Skeletal muscle tissue (tissue), 4 donors: ENCODE data around the gene ARHGAP10. TPM values are rescaled to one million over a fixed set of nuclear protein-coding genes. Genes with fewer than 3 reads are reported as not detected.
A peak's percentile ranks its signal among the peaks of the same experiment; 100 is the strongest.

ENCODE experiments used
- H3K27ac ChIP-seq: one replicate; pipeline ENCODE4 v1.7.0; 2013; ENCODE audit warnings: mild to moderate bottlenecking, low read depth, low read length, inconsistent platforms
- H3K27me3 ChIP-seq, 3 donors: one replicate each; pipeline ENCODE4 v1.7.0; 2013; ENCODE audit warnings: low read length in 3 of 3; ENCODE audit not compliant: control insufficient read depth in 3 of 3, insufficient read depth in 3 of 3
- H3K36me3 ChIP-seq, 3 donors: one replicate each; pipeline ENCODE4 v1.7.0; 2013; ENCODE audit warnings: low read length in 3 of 3; ENCODE audit not compliant: control insufficient read depth in 3 of 3, insufficient read depth in 3 of 3
- H3K4me1 ChIP-seq, 3 donors: one replicate each; pipeline ENCODE4 v1.7.0; 2013; ENCODE audit warnings: low read length in 3 of 3, mild to moderate bottlenecking in 3 of 3; ENCODE audit not compliant: control insufficient read depth in 3 of 3, insufficient read depth in 3 of 3
- H3K4me3 ChIP-seq, 3 donors: one replicate each; pipeline ENCODE4 v1.7.0; 2013; ENCODE audit warnings: low read length in 3 of 3
- H3K9ac ChIP-seq, 3 donors: one replicate each; pipeline ENCODE4 v1.7.0; 2013; ENCODE audit warnings: low read length in 3 of 3, mild to moderate bottlenecking in 3 of 3, moderate library complexity in 2 of 3, low read depth in 1 of 3
- H3K9me3 ChIP-seq, 3 donors: one replicate each; pipeline ENCODE4 v1.7.0; 2013; ENCODE audit warnings: low read length in 3 of 3; ENCODE audit not compliant: control insufficient read depth in 3 of 3
- total RNA-seq: library from RNA; depleted of rRNA; stranded (reverse); fragments of >200 nt; gene quantifications from one replicate; pipeline ENCODE4 v1.2.3, GENCODE V29; 2014
- donor health status: Osteomylitis.

The ARHGAP10 gene
- total RNA-seq, 1 donor from 2014 or later = 88.7 TPM

- H3K9me3 ChIP-seq = no peaks in the 10 kb centered on the region
- H3K9ac ChIP-seq = no peak overlapping the region
- H3K36me3 ChIP-seq = no peaks in the 10 kb centered on the region
- H3K4me1 ChIP-seq = peaks cover 5 to 13% (median 10%) of the 10 kb centered on the region in 3 donors
- no peak overlapping the region for H3K4me3 ChIP-seq
- no peaks in the 10 kb centered on the region for H3K27me3 ChIP-seq
- no peak overlapping the region for H3K27ac ChIP-seq
Measured at GRCh38 chr4:147761218-147761883, 29.5 kb downstream of the ARHGAP10 start.

GRCh38 chr4:147764337-147764736 is 32.4 kb downstream of the ARHGAP10 start:
- H3K4me3 ChIP-seq = no peak overlapping the region
- H3K4me1 ChIP-seq = peaks cover 0 to 13% (median 9%) of the 10 kb centered on the region in 3 donors
- no peaks in the 10 kb centered on the region for H3K27me3 ChIP-seq
- H3K9me3 ChIP-seq = no peaks in the 10 kb centered on the region
- H3K27ac ChIP-seq = no peak overlapping the region
- H3K9ac ChIP-seq = no peak overlapping the region
- H3K36me3 ChIP-seq = no peaks in the 10 kb centered on the region

- H3K27ac ChIP-seq = no peak overlapping the region
Measured at GRCh38 chr4:147765121-147765529, 33.2 kb downstream of the ARHGAP10 start.

DNA sequence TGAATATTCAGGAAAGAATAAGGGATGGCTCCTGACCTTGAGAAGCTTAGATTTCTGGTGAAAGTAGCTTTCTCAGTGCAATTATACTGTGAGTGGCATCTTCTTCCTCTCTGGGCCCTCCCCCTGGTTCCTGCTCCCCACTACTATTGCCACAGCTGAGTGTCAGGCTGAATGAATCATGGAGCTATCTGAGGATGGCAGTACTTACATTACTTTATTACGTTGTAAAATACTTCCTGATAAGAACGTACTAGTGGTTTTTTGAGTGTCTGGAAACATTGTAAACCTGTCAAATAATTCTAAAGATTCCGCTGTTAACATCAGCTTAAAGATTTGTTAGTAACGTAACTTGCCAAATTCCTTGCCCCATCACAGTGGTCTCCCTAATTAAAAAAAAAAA is 36.2 kb downstream of the ARHGAP10 start:
- no peaks in the 10 kb centered on the region for H3K27me3 ChIP-seq
- no peaks in the 10 kb centered on the region for H3K36me3 ChIP-seq
- H3K4me1 ChIP-seq = peaks cover 15 to 19% (median 17%) of the 10 kb centered on the region in 3 donors
- H3K9ac ChIP-seq = no peak overlapping the region
- no peaks in the 10 kb centered on the region for H3K9me3 ChIP-seq
- H3K27ac ChIP-seq = no peak overlapping the region
- H3K4me3 ChIP-seq = no peak overlapping the region

More at GRCh38 chr4:147765121-147765529, 33.2 kb downstream of the ARHGAP10 start:
- no peaks in the 10 kb centered on the region for H3K36me3 ChIP-seq
- H3K27me3 ChIP-seq = no peaks in the 10 kb centered on the region
- no peak overlapping the region for H3K9ac ChIP-seq
- no peaks in the 10 kb centered on the region for H3K9me3 ChIP-seq
- H3K4me3 ChIP-seq = no peak overlapping the region
- H3K4me1 ChIP-seq = peaks cover 3 to 18% (median 7%) of the 10 kb centered on the region in 3 donors

DNA sequence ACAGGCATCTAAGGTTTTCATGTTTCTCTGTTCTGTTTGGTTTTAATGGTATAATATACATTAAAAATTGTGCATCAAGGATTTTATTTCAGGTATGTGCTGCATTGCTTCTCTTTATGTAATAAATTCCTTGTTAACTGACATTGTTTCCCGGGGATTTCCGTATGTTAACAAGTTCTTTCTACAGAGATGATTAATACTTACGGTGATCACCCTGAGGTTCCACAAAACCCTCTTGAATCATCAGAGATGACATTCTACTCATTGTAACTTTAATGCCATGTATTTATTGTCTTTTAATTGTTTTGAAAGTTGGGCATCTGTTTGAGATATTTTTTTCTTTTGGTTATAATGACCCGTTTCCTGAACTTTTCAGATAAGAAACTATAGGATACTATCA is 37.5 kb downstream of the ARHGAP10 start:
- Histone ChIP-seq H3K4me3 (no peak overlapping the region), H3K27me3 (no peaks in the 10 kb centered on the region), H3K9me3 (no peaks in the 10 kb centered on the region), H3K9ac (no peak overlapping the region), H3K27ac (no peak overlapping the region), H3K4me1 (peaks cover 26 to 29% (median 29%) of the 10 kb centered on the region in 3 donors), H3K36me3 (no peaks in the 10 kb centered on the region)

DNA sequence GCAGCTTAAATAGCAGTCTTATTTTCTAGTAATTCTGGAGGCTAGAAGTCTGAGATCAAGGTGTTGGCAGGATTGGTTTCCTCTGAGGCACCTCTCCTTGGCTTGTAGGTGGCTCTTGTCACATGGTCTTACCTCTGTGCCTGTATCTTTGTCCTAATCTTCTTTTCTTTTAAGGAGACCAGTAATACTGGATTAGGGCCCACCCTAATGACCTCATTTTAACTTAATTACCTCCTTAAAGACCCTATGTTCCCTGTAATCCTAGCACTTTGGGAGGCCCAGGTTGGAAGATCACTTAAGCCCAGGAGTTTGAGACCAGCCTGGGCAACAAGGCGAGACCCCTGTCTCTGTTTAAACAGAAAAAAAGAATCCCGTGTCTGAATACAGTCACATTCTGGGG is 38.9 kb downstream of the ARHGAP10 start:
- Histone ChIP-seq H3K27me3 (no peaks in the 10 kb centered on the region), H3K9ac (no peak overlapping the region), H3K9me3 (no peaks in the 10 kb centered on the region), H3K27ac (peak overlapping the region; percentile 37), H3K36me3 (no peaks in the 10 kb centered on the region), H3K4me3 (no peak overlapping the region), H3K4me1 (peaks cover 37 to 42% (median 37%) of the 10 kb centered on the region in 3 donors)

DNA sequence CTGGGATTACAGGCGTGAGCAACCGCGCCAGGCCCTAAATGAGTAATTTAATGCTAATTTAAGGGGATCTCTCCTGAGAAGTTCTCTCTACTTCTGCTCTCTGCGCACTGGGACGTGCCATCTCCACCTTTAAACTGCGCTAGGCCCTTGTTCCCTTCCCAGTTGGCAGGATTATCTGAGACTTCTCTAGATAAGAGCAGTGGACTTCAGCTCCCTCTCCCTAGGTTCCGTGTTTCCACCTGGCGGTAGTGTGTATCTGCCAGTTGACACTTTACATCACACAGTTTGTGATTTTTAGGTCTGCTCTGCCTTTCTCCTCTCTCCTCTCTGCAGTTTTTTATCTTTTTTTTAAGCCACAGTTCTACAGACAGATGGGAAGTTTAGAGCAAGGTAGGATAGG is 40.2 kb downstream of the ARHGAP10 start:
- H3K27ac ChIP-seq = peak overlapping the region; percentile 89
- H3K4me3 ChIP-seq = peak overlapping the region; percentile 3 to 52 (median 44)
- H3K36me3 ChIP-seq = no peaks in the 10 kb centered on the region
- H3K9me3 ChIP-seq = no peaks in the 10 kb centered on the region
- H3K9ac ChIP-seq = peak overlapping the region in 2 of 3 donors; percentile 28 to 50
- H3K4me1 ChIP-seq = peaks cover 40 to 48% (median 45%) of the 10 kb centered on the region in 3 donors
- H3K27me3 ChIP-seq = no peaks in the 10 kb centered on the region

- Histone ChIP-seq H3K36me3 (no peaks in the 10 kb centered on the region), H3K27me3 (no peaks in the 10 kb centered on the region), H3K4me1 (peaks cover 43 to 51% (median 47%) of the 10 kb centered on the region in 3 donors), H3K9ac (peak overlapping the region in 2 of 3 donors; percentile 28 to 54), H3K4me3 (peak overlapping the region in 2 of 3 donors; percentile 10 to 44), H3K9me3 (no peaks in the 10 kb centered on the region), H3K27ac (peak overlapping the region; percentile 89)
Measured at GRCh38 chr4:147772459-147772969, 40.6 kb downstream of the ARHGAP10 start.

GRCh38 chr4:147773261-147774184 is 41.6 kb downstream of the ARHGAP10 start:
- Histone ChIP-seq H3K9ac (peak overlapping the region in 1 of 3 donors; percentile 54), H3K4me3 (no peak overlapping the region), H3K9me3 (no peaks in the 10 kb centered on the region), H3K27ac (peak overlapping the region; percentile 89), H3K4me1 (peaks cover 46 to 58% (median 53%) of the 10 kb centered on the region in 3 donors), H3K36me3 (no peaks in the 10 kb centered on the region), H3K27me3 (no peaks in the 10 kb centered on the region)
